OCI-LY1 (cell line): Measurements from ENCODE around the gene KATNAL2.

ENCODE experiments used
- CTCF ChIP-seq: fragments of 200-600 bp; sonication (generic), shearing (Covaris generic); IDR thresholded peaks from 2 replicates; pipeline ENCODE4 v1.5.1; 2017; ENCODE audit warnings: mild to moderate bottlenecking, antibody characterized with exemption, low read length, moderate library complexity, mixed read lengths
- EZH2 ChIP-seq: fragments of 200-600 bp; sonication (generic), shearing (Covaris generic); IDR thresholded peaks from 2 replicates; pipeline ENCODE4 v1.8.0; 2017; ENCODE audit warnings: borderline replicate concordance, mixed run types, mild to moderate bottlenecking, antibody characterized with exemption, low read length, moderate library complexity, mixed read lengths

GRCh38 chr18:47062471-47062870 lies 145.1 kb downstream of the KATNAL2 start:
- no peak for TF ChIP-seq CTCF
- no peak for TF ChIP-seq EZH2
